ENCODE measurements around the gene DUSP1. TPM values are rescaled to one million over a fixed set of nuclear protein-coding genes. Genes with fewer than 3 reads are reported as not detected.

Gene DUSP1
- total and polyA plus RNA-seq, 2 of the 4 experiments (the other 2 are of a cell fraction): 304 to 467 TPM

GRCh38 chr5:172725273-172725672 lies 45.7 kb downstream of the DUSP1 start:
- 94% methylated on average over 3 of the region's 10 CpGs; no CpG with 5 or more reads in 1 of the 2 experiments for WGBS, 2 experiments (ENCODE audit: extremely low coverage in 2 of 2, insufficient read length in 1 of 2)
- POLR2A ChIA-PET (ENCODE audit: unreplicated experiment): no interaction called here
- dilution Hi-C loops (cut with HindIII; ENCODE audit: low sequenced_read_pairs, unreplicated experiment): no loop called here

More at GRCh38 chr5:172725273-172725672, 45.7 kb downstream of the DUSP1 start:
- no peak overlapping the region for H3K23ac ChIP-seq (ENCODE audit: low read depth, low read length)
- TF ChIP-seq USF2 (IDR thresholded peaks at IDR 0.05; ENCODE audit: low read depth, low read length) (no peak), MXI1 (IDR thresholded peaks at IDR 0.05; ENCODE audit: borderline replicate concordance, low read depth, low read length) (no peak), CTCF (conservative IDR thresholded peaks at IDR 0.05; ENCODE audit: low read depth, low read length) (no peak), MAZ (IDR thresholded peaks at IDR 0.05; ENCODE audit: borderline replicate concordance, low read depth, low read length) (no peak), RCOR1 (IDR thresholded peaks at IDR 0.05; ENCODE audit: insufficient replicate concordance, low read length) (no peak), SMC3 (IDR thresholded peaks at IDR 0.05; ENCODE audit: low read depth, low read length) (no peak), ELK1 (IDR thresholded peaks at IDR 0.05; ENCODE audit: borderline replicate concordance, low read depth, low read length) (no peak), NFE2L2 (IDR thresholded peaks at IDR 0.05; ENCODE audit: low read depth, low read length) (no peak), CHD1 (IDR thresholded peaks at IDR 0.05; ENCODE audit: low read depth, low read length) (no peak), RFX5 (IDR thresholded peaks at IDR 0.05; ENCODE audit: low read depth, low read length) (no peak), MAFK (IDR thresholded peaks at IDR 0.05; ENCODE audit: low read depth, low read length) (no peak), RAD21 (IDR thresholded peaks at IDR 0.05; ENCODE audit: low read length) (no peak), CEBPB (IDR thresholded peaks at IDR 0.05; ENCODE audit: low read depth, low read length) (no peak), FOS (IDR thresholded peaks at IDR 0.05; ENCODE audit: low read depth, low read length) (no peak), BHLHE40 (IDR thresholded peaks at IDR 0.05; ENCODE audit: low read depth, low read length) (no peak)
- H4K20me1 ChIP-seq (ENCODE audit: insufficient read depth, low read length): no peaks in the 10 kb centered on the region
- H2AK9ac ChIP-seq (replicated peaks; ENCODE audit: low read depth, low read length, poor library complexity): no peak overlapping the region
- H4K5ac ChIP-seq (ENCODE audit: low read depth, low read length): no peak overlapping the region
- no peaks in the 10 kb centered on the region for H3K36me3 ChIP-seq (ENCODE audit: control insufficient read depth, insufficient read depth, low read length)
- H3K9ac ChIP-seq (ENCODE audit: low read depth, low read length): no peak overlapping the region
- BruUV-seq (replicated peaks): no TSS peak
- H2BK120ac ChIP-seq (ENCODE audit: low read depth, low read length): no peak overlapping the region
- H3K4me2 ChIP-seq (ENCODE audit: low read depth, low read length): no peak overlapping the region
- no peak overlapping the region for H3K56ac ChIP-seq (ENCODE audit: extremely low read depth, insufficient read depth, low read length)
- no peaks in the 10 kb centered on the region for H3K79me1 ChIP-seq (ENCODE audit: low read depth in 1 of 2, low read length in 2 of 2)
- H3K27ac ChIP-seq (ENCODE audit: insufficient read depth, low read length): no peak overlapping the region
- no peak overlapping the region for H2AFZ ChIP-seq (replicated peaks; ENCODE audit: low read length, poor library complexity)
- no peaks in the 10 kb centered on the region for H3K9me3 ChIP-seq (ENCODE audit: control insufficient read depth, insufficient read depth, low read length)
- no peak overlapping the region for H3K4me3 ChIP-seq (ENCODE audit: insufficient read depth, low read depth, low read length)
- no peak for DNase-seq
- in situ Hi-C loops (cut with MboI; ENCODE audit: low sequenced_read_pairs) (no loop called here), intact Hi-C loops (cut with micrococcal nuclease) (no loop called here)
- H3K4me1 ChIP-seq (ENCODE audit: control insufficient read depth, insufficient read depth, low read length): peaks cover 5% of the 10 kb centered on the region
- H4K8ac ChIP-seq (ENCODE audit: low read depth in 2 of 2, low read length in 2 of 2): no peak overlapping the region
- ATAC-seq (ENCODE audit: low read depth): no peak
- no peak overlapping the region for H2BK15ac ChIP-seq (ENCODE audit: low read depth, low read length)
- no peak overlapping the region for H3K14ac ChIP-seq (replicated peaks; ENCODE audit: low read depth, low read length)
- H4K91ac ChIP-seq (ENCODE audit: insufficient read depth, low read depth, low read length): no peak overlapping the region
- H2BK5ac ChIP-seq (ENCODE audit: low read depth, low read length, poor library complexity, severe bottlenecking): no peak overlapping the region
- CTCF ChIA-PET: interaction anchor here (1.8 kb wide), 1 partner anchor 10 kb away, joined by 7 read pairs; no protein-coding TSS in a partner anchor
- H3K4ac ChIP-seq (ENCODE audit: low read depth, low read length): no peak overlapping the region
- H2BK20ac ChIP-seq (ENCODE audit: low read depth, low read length): no peak overlapping the region
- no peaks in the 10 kb centered on the region for H3K9me1 ChIP-seq (ENCODE audit: insufficient read depth, low read length)
- H2AK5ac ChIP-seq (ENCODE audit: low read depth, low read length): no peak overlapping the region
- H3K27me3 ChIP-seq (ENCODE audit: control insufficient read depth, insufficient read depth, low read length): peaks cover 5% of the 10 kb centered on the region; the same call in 1 of the 2 replicates
- no peak overlapping the region for H3K18ac ChIP-seq (ENCODE audit: low read depth, low read length)
